Measurements from ENCODE around the gene AGPS.

GRCh38 chr2:177584030-177584692 is 191.6 kb downstream of the AGPS start:
- TF ChIP-seq RAD21 (conservative IDR thresholded peaks at IDR 0.05 in 1 of 2, IDR thresholded peaks at IDR 0.05 in 1 of 2) (no peak), REST (IDR thresholded peaks at IDR 0.05) (no peak), MAX (IDR thresholded peaks at IDR 0.05) (no peak), FOSL2 (IDR thresholded peaks at IDR 0.05) (no peak), FOSL2 (CRISPR knock-in tag; IDR thresholded peaks at IDR 0.05) (no peak), POLR2A (IDR thresholded peaks at IDR 0.05; ENCODE audit: low read length) (no peak), MAZ (IDR thresholded peaks at IDR 0.05; ENCODE audit: borderline replicate concordance, low read depth, low read length) (no peak)
- TF ChIP-seq, protein P1, sequence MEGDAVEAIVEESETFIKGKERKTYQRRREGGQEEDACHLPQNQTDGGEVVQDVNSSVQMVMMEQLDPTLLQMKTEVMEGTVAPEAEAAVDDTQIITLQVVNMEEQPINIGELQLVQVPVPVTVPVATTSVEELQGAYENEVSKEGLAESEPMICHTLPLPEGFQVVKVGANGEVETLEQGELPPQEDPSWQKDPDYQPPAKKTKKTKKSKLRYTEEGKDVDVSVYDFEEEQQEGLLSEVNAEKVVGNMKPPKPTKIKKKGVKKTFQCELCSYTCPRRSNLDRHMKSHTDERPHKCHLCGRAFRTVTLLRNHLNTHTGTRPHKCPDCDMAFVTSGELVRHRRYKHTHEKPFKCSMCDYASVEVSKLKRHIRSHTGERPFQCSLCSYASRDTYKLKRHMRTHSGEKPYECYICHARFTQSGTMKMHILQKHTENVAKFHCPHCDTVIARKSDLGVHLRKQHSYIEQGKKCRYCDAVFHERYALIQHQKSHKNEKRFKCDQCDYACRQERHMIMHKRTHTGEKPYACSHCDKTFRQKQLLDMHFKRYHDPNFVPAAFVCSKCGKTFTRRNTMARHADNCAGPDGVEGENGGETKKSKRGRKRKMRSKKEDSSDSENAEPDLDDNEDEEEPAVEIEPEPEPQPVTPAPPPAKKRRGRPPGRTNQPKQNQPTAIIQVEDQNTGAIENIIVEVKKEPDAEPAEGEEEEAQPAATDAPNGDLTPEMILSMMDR (IDR thresholded peaks at IDR 0.05), result no peak
